ENCODE results near the gene OSGEP.

- TF ChIP-seq CTCF (IDR thresholded peaks at IDR 0.05; ENCODE audit: low read length) (no peak), EZH2 (IDR thresholded peaks at IDR 0.05; ENCODE audit: borderline replicate concordance, low read length) (no peak)
Observed at GRCh38 chr14:20469242-20469889, 14.8 kb upstream of the OSGEP start, which contains the start of gene PNP.
